IMR-90 (cell line): ENCODE measurements around the gene ALPP. TPM values are rescaled to one million over a fixed set of nuclear protein-coding genes. Genes with fewer than 3 reads are reported as not detected.
"Not testable (repeated sequence)": the region's sequence is repeated elsewhere in the genome, so short reads cannot be mapped to it uniquely, and the experiment has no call there.

Experiments
- ATAC-seq: fragments of 200-7000 bp; cut with Tn5 transposase; 2 replicates; pipeline ENCODE4 v1.9.1; 2020; ENCODE audit warnings: low read depth, mild to moderate bottlenecking, moderate library complexity
- BruUV-seq: library from RNA; stranded (reverse); fragments of 400-500 nt; replicated peaks from 2 replicates; lab custom pipeline; 2021; lab: Mats Ljungman, UMichigan
- CTCF ChIA-PET: fragments of 300-600 bp; formaldehyde crosslinking; extraction: SDS; loops from one replicate; lab custom pipeline; 2021; ENCODE audit warnings: antibody characterized with exemption; lab: Yijun Ruan, JAX
- POLR2A ChIA-PET: fragments of 300-600 bp; sonication (Branson Sonifier 250); formaldehyde crosslinking; loops from one replicate; lab custom pipeline; 2022; ENCODE audit warnings: antibody characterized with exemption; ENCODE audit not compliant: unreplicated experiment; lab: Charles Lee
- DNase-seq: peaks from one replicate; pipeline ENCODE4 v3.0.0; 2013
- H2AFZ ChIP-seq: replicated peaks from 2 replicates; pipeline ENCODE3; 2013; ENCODE audit warnings: low read length, mild to moderate bottlenecking; ENCODE audit not compliant: poor library complexity
- H2AK5ac ChIP-seq: 2 replicates; pipeline ENCODE4 v1.6.1; 2013; ENCODE audit warnings: low read depth, low read length, inconsistent platforms
- H2AK9ac ChIP-seq: replicated peaks from 2 replicates; pipeline ENCODE3; 2013; ENCODE audit warnings: mild to moderate bottlenecking, low read depth, low read length, moderate library complexity; ENCODE audit not compliant: poor library complexity
- H2BK120ac ChIP-seq: 2 replicates; pipeline ENCODE4 v1.6.1; 2013; ENCODE audit warnings: low read depth, low read length, inconsistent platforms
- H2BK15ac ChIP-seq: 3 replicates; pipeline ENCODE4 v1.6.1; 2013; ENCODE audit warnings: low read depth, low read length, inconsistent platforms
- H2BK20ac ChIP-seq: 2 replicates; pipeline ENCODE4 v1.6.1; 2013; ENCODE audit warnings: low read depth, mild to moderate bottlenecking, inconsistent platforms, low read length, moderate library complexity
- H2BK5ac ChIP-seq: 2 replicates; pipeline ENCODE4 v1.6.1; 2013; ENCODE audit warnings: mild to moderate bottlenecking, low read depth, low read length, inconsistent platforms; ENCODE audit not compliant: poor library complexity, severe bottlenecking
- H3K14ac ChIP-seq: replicated peaks from 2 replicates; pipeline ENCODE4 v1.6.1; 2013; ENCODE audit warnings: low read depth, low read length, inconsistent platforms
- H3K18ac ChIP-seq: 2 replicates; pipeline ENCODE4 v1.6.1; 2013; ENCODE audit warnings: low read depth, low read length, control low read depth
- H3K23ac ChIP-seq: 2 replicates; pipeline ENCODE4 v1.6.1; 2013; ENCODE audit warnings: low read depth, low read length, inconsistent platforms
- H3K27ac ChIP-seq: 2 replicates; pipeline ENCODE4 v1.5.1; 2013; ENCODE audit warnings: mild to moderate bottlenecking, control low read depth, low read length; ENCODE audit not compliant: insufficient read depth
- H3K27me3 ChIP-seq: 2 replicates; pipeline ENCODE4 v1.6.1; 2013; ENCODE audit warnings: low read length; ENCODE audit not compliant: control insufficient read depth, insufficient read depth
- H3K36me3 ChIP-seq: 2 replicates; pipeline ENCODE4 v1.6.1; 2013; ENCODE audit warnings: low read length, mixed read lengths; ENCODE audit not compliant: control insufficient read depth, insufficient read depth
- H3K4ac ChIP-seq: 2 replicates; pipeline ENCODE4 v1.6.1; 2013; ENCODE audit warnings: low read depth, low read length, inconsistent platforms
- H3K4me1 ChIP-seq: 2 replicates; pipeline ENCODE4 v1.6.1; 2013; ENCODE audit warnings: low read length, mixed read lengths; ENCODE audit not compliant: control insufficient read depth, insufficient read depth
- H3K4me2 ChIP-seq: 2 replicates; pipeline ENCODE4 v1.6.1; 2013; ENCODE audit warnings: low read depth, mild to moderate bottlenecking, control low read depth, low read length, moderate library complexity
- H3K4me3 ChIP-seq: 2 replicates; pipeline ENCODE4 v1.5.1; 2013; ENCODE audit warnings: low read depth, mild to moderate bottlenecking, control low read depth, low read length, moderate library complexity; ENCODE audit not compliant: insufficient read depth
- H3K56ac ChIP-seq: 2 replicates; pipeline ENCODE4 v1.6.1; 2013; ENCODE audit warnings: low read length, inconsistent platforms; ENCODE audit not compliant: insufficient read depth; ENCODE audit errors: extremely low read depth
- H3K79me1 ChIP-seq, 2 experiments: 2 replicates each; pipeline ENCODE4 v1.6.1; 2013; ENCODE audit warnings: low read length in 2 of 2, inconsistent platforms in 1 of 2, low read depth in 1 of 2
- H3K9ac ChIP-seq: 2 replicates; pipeline ENCODE4 v1.6.1; 2013; ENCODE audit warnings: low read depth, low read length, control low read depth
- H3K9me1 ChIP-seq: 2 replicates; pipeline ENCODE4 v1.6.1; 2013; ENCODE audit warnings: low read length, inconsistent platforms; ENCODE audit not compliant: insufficient read depth
- H3K9me3 ChIP-seq: 2 replicates; pipeline ENCODE4 v1.6.1; 2013; ENCODE audit warnings: low read length; ENCODE audit not compliant: control insufficient read depth, insufficient read depth
- H4K20me1 ChIP-seq: 2 replicates; pipeline ENCODE4 v1.6.1; 2013; ENCODE audit warnings: low read length, inconsistent platforms; ENCODE audit not compliant: insufficient read depth
- H4K5ac ChIP-seq: 2 replicates; pipeline ENCODE4 v1.6.1; 2013; ENCODE audit warnings: mild to moderate bottlenecking, low read depth, low read length, control low read depth
- H4K8ac ChIP-seq, 2 experiments: 2 replicates each; pipeline ENCODE4 v1.6.1; 2013; ENCODE audit warnings: low read depth in 2 of 2, low read length in 2 of 2, control low read depth in 1 of 2, inconsistent platforms in 1 of 2
- H4K91ac ChIP-seq: 2 replicates; pipeline ENCODE4 v1.6.1; 2013; ENCODE audit warnings: low read depth, low read length, inconsistent platforms; ENCODE audit not compliant: insufficient read depth
- WGBS, 2 experiments: methylation state at CpG; one replicate each; pipeline versions ENCODE4 v1.1.5 to v1.1.7; 2013; ENCODE audit warnings: missing lambda C conversion rate in 2 of 2; ENCODE audit not compliant: insufficient read length in 1 of 2; ENCODE audit errors: extremely low coverage in 2 of 2; 5-methylcytosine and 5-hydroxymethylcytosine counted together
- dilution Hi-C: fragments of 300-500 bp; cut with HindIII; formaldehyde crosslinking; loops from one replicate; pipeline ENCODE4 v1.14.3; 2018; ENCODE audit warnings: low sequenced_read_pairs; ENCODE audit not compliant: unreplicated experiment
- in situ Hi-C: fragments of 300-500 bp; cut with MboI; formaldehyde crosslinking; loops from 3 replicates; pipeline ENCODE4 v1.14.3; 2019; ENCODE audit warnings: low sequenced_read_pairs, inconsistent platforms, mixed read lengths
- intact Hi-C: fragments of 100-400 bp; cut with micrococcal nuclease; formaldehyde crosslinking; loops from 2 replicates; pipeline ENCODE4 v1.10.0; 2022
- polyA plus RNA-seq, 3 experiments: library from polyadenylated mRNA; depleted of rRNA; stranded (reverse); fragments of >200 nt; gene quantifications; 2 replicates each; pipeline ENCODE4 v1.2.3, GENCODE V29; 2012; ENCODE audit warnings: low replicate concordance in 1 of 3
- total RNA-seq: library from RNA; depleted of rRNA; stranded (reverse); fragments of >200 nt; gene quantifications from 2 replicates; pipeline ENCODE4 v1.2.3, GENCODE V29; 2012

ALPP gene
- total and polyA plus RNA-seq, 2 of the 4 experiments (the other 2 are of a cell fraction), result not detected

DNA sequence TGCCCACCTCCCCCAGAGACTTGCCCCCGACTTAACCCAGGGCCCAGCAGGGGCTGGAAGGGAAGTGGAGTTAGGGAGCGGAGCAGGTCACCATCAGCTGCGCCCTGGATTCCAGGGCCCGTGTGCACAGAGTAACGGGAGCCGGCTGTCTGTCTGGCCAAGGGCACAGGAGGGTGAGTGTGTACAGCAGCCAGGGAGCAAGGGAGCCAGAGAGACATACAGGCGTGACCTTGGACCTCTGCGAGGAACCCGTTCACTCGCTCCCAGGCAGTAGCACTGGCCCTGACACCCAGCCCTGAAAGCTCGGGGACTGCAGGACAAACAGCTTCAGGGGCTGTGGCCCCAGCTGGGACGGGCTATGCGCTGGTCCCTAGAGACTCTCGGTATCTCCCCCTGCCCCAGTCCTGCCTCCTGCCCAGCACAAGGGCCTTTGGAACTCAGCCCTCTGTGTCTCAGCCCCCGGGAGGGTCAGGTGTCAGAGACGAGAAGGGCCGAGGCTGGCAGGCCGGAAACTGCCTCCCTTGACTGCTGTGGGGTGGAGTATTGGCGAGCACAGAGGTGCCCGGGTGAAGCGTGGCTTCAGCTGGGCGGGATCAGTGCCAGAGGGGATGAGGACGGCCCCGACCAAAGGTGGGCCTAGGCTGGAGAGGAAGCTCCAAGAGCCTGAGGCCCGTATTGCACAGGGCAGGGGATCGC is 46.2 kb upstream of the ALPP start:
- H3K14ac ChIP-seq, H3K79me1 ChIP-seq, H2AK9ac ChIP-seq, ATAC-seq, intact Hi-C loops, dilution Hi-C loops, H3K9ac ChIP-seq, H4K91ac ChIP-seq, H2AK5ac ChIP-seq, H4K8ac ChIP-seq, BruUV-seq, H3K18ac ChIP-seq, H3K4me3 ChIP-seq, H3K9me1 ChIP-seq, POLR2A ChIA-PET, H3K4ac ChIP-seq, in situ Hi-C loops, H3K23ac ChIP-seq, H3K27ac ChIP-seq, H4K5ac ChIP-seq, H2BK15ac ChIP-seq, H2BK120ac ChIP-seq, H4K20me1 ChIP-seq, H2BK5ac ChIP-seq, H2AFZ ChIP-seq, H3K4me1 ChIP-seq, H3K9me3 ChIP-seq, H3K27me3 ChIP-seq, H2BK20ac ChIP-seq, H3K36me3 ChIP-seq, H3K56ac ChIP-seq, H3K4me2 ChIP-seq, DNase-seq, CTCF ChIA-PET: not testable (repeated sequence)
- no CpG with 5 or more reads among the region's 26 CpGs for WGBS, 2 experiments
